ENCODE data around the gene NGEF. TPM values are rescaled to one million over a fixed set of nuclear protein-coding genes. Genes with fewer than 3 reads are reported as not detected.
A peak's percentile ranks its signal among the peaks of the same experiment; 100 is the strongest.

NGEF gene
- total RNA-seq, 1 donor from 2014 or later = 6.1 TPM

- ATAC-seq = no peak
These were observed 115.3 kb downstream of the NGEF start for GRCh38 chr2:232897598-232898408.

- ATAC-seq = peak; percentile 28
These were observed 116.1 kb downstream of the NGEF start for GRCh38 chr2:232896720-232897597.

GRCh38 chr2:232896111-232896510 lies 116.9 kb downstream of the NGEF start:
- ATAC-seq = no peak

- ATAC-seq = no peak
These were observed 118.3 kb downstream of the NGEF start for GRCh38 chr2:232894746-232895145.

- ATAC-seq = no peak
These were observed 118.8 kb downstream of the NGEF start for GRCh38 chr2:232894251-232894650.

- no peak for ATAC-seq
These were observed 119.2 kb downstream of the NGEF start for GRCh38 chr2:232893834-232894233.

GRCh38 chr2:232892843-232893242 lies 120.2 kb downstream of the NGEF start:
- no peak for ATAC-seq

GRCh38 chr2:232892221-232892620 lies 120.8 kb downstream of the NGEF start:
- no peak for ATAC-seq

GRCh38 chr2:232891621-232892071 lies 121.4 kb downstream of the NGEF start:
- peak; percentile 47 for ATAC-seq

- ATAC-seq = peak; percentile 58
These were observed 122.0 kb downstream of the NGEF start for GRCh38 chr2:232890896-232891601.

- ATAC-seq = no peak
These were observed 122.5 kb downstream of the NGEF start for GRCh38 chr2:232890536-232890895.

GRCh38 chr2:232889876-232890401 lies 123.1 kb downstream of the NGEF start:
- ATAC-seq = no peak

- no peak for ATAC-seq
These were observed 124.1 kb downstream of the NGEF start for GRCh38 chr2:232888839-232889529.

GRCh38 chr2:232888099-232888836 lies 124.8 kb downstream of the NGEF start:
- no peak for ATAC-seq

- no peak for ATAC-seq
These were observed 125.7 kb downstream of the NGEF start for GRCh38 chr2:232887171-232887850.

GRCh38 chr2:232886632-232887031 lies 126.4 kb downstream of the NGEF start:
- no peak for ATAC-seq

GRCh38 chr2:232886176-232886575 lies 126.9 kb downstream of the NGEF start:
- peak; percentile 9 for ATAC-seq

GRCh38 chr2:232885264-232885961 lies 127.6 kb downstream of the NGEF start:
- peak; percentile 51 for ATAC-seq

- ATAC-seq = no peak
These were observed 128.3 kb downstream of the NGEF start for GRCh38 chr2:232884549-232885263.
